ENCODE results near the gene GRIK1. TPM values are rescaled to one million over a fixed set of nuclear protein-coding genes. Genes with fewer than 3 reads are reported as not detected.

Gene GRIK1
- total RNA-seq, 4 donors from 2014 or later: 0.15 to 0.29 (median 0.27) TPM; not detected in 1

DNA sequence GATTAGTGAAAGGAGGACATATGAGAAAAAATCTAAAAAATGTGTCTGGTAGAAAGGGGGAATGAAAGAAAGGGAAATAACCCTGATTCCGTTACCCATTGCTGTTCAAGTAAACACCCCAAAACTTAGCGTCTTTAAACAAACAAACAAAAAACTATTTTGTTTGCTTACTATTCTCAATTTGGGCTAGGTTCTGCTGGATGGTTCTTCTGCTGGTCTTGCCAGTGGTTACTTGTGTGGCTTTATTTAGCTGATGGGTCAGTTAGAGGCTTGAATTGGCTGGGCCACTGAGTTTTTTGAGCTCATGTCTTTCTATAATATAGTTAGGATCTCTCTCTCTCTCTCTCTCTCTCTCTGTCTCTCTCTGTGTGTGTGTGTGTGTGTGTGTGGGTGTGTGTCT, 112.1 kb downstream of the GRIK1 start:
- TF ChIP-seq, protein P1, sequence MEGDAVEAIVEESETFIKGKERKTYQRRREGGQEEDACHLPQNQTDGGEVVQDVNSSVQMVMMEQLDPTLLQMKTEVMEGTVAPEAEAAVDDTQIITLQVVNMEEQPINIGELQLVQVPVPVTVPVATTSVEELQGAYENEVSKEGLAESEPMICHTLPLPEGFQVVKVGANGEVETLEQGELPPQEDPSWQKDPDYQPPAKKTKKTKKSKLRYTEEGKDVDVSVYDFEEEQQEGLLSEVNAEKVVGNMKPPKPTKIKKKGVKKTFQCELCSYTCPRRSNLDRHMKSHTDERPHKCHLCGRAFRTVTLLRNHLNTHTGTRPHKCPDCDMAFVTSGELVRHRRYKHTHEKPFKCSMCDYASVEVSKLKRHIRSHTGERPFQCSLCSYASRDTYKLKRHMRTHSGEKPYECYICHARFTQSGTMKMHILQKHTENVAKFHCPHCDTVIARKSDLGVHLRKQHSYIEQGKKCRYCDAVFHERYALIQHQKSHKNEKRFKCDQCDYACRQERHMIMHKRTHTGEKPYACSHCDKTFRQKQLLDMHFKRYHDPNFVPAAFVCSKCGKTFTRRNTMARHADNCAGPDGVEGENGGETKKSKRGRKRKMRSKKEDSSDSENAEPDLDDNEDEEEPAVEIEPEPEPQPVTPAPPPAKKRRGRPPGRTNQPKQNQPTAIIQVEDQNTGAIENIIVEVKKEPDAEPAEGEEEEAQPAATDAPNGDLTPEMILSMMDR (IDR thresholded peaks at IDR 0.05): no peak
- TF ChIP-seq POLR2A (IDR thresholded peaks at IDR 0.05): no peak
- no peak overlapping the region for H3K4me3 ChIP-seq (replicated peaks in 1 of 3)
- no peaks in the 10 kb centered on the region for H3K9me3 ChIP-seq
- intact Hi-C loops (cut with DNase I): no loop called here
- H3K36me3 ChIP-seq: no peaks in the 10 kb centered on the region
- H3K27ac ChIP-seq: no peak overlapping the region
- H3K4me1 ChIP-seq: no peaks in the 10 kb centered on the region
- no peak for DNase-seq
- no peaks in the 10 kb centered on the region for H3K27me3 ChIP-seq
- 95 to 97% methylated on average over 2 of the region's 2 CpGs for WGBS, 2 donors

DNA sequence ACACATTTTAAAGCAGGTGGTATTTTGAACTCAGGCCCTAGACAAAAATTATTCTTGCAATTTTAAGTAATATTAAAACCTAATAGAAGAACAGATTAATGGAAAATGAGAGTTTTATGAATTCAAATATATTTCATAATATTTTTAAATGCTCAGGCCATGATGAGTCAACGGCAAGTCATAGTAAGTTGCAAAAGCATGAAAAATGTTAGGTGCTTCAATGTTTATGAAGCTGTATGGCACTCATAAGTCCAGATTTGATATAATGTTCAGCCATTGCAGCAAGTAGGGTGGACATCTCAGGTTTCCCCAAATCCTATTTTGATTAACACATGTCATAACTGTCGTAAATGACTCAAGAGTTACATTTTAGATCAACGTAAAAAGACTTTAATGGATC, 112.6 kb downstream of the GRIK1 start:
- intact Hi-C loops (cut with DNase I): no loop called here
- WGBS, 2 donors: 94 to 95% methylated on average over 3 of the region's 3 CpGs
- no peak for DNase-seq
- no peaks in the 10 kb centered on the region for H3K27me3 ChIP-seq
- no peaks in the 10 kb centered on the region for H3K9me3 ChIP-seq
- no peak overlapping the region for H3K4me3 ChIP-seq (replicated peaks in 1 of 3)
- H3K27ac ChIP-seq: no peak overlapping the region
- no peaks in the 10 kb centered on the region for H3K36me3 ChIP-seq
- TF ChIP-seq POLR2A (IDR thresholded peaks at IDR 0.05): no peak
- TF ChIP-seq, protein P1 (IDR thresholded peaks at IDR 0.05): no peak
- H3K4me1 ChIP-seq: no peaks in the 10 kb centered on the region

DNA sequence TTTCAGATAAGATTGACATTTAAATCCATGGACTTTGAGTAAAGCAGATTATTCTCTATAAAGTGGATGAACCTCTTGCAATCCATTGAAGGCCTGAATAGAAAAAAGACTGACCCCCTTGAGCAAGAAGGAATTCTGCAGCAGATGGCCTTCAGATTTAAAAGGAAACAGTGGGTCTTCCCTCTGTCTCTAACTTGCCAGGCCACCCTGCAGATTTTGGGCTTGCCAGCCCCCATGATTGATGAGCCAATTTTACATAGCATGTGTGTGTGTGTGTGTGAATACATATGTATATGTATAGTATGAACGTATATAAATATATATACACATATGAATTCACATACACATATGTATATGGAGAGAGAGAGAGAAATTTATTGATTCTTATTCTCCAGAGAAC, 113.4 kb downstream of the GRIK1 start:
- Histone ChIP-seq H3K4me1 (no peaks in the 10 kb centered on the region), H3K9me3 (no peaks in the 10 kb centered on the region), H3K4me3 (replicated peaks in 1 of 3) (no peak overlapping the region), H3K27me3 (no peaks in the 10 kb centered on the region), H3K36me3 (no peaks in the 10 kb centered on the region), H3K27ac (no peak overlapping the region)
- TF ChIP-seq, protein P1 (IDR thresholded peaks at IDR 0.05): no peak
- no peak for TF ChIP-seq POLR2A (IDR thresholded peaks at IDR 0.05)
- intact Hi-C loops (cut with DNase I): no loop called here
- DNase-seq: no peak
- WGBS, 2 donors: 80 to 90% methylated on average over 1 of the region's 1 CpG

DNA sequence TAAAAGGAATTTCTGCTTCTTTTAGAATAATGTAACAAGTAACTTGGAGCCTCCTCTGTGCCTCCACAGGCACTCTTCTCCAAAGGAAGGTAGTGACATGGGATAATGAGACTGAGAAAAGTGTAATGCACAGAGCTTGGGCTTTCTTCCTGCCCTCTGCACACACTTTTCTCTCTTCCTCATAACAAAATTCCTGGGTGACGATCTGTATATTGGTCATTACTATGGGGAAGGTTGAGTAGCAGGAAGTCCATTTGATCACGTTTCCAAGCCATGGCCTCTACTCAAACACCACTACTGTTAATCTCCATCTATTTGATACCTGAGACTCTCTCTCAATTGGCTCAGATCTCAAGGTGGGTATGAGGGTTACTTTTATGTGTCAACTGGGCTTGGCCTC, 113.9 kb downstream of the GRIK1 start:
- Histone ChIP-seq H3K4me1 (no peaks in the 10 kb centered on the region), H3K4me3 (replicated peaks in 1 of 3) (no peak overlapping the region), H3K36me3 (no peaks in the 10 kb centered on the region), H3K9me3 (no peaks in the 10 kb centered on the region), H3K27me3 (no peaks in the 10 kb centered on the region), H3K27ac (no peak overlapping the region)
- intact Hi-C loops (cut with DNase I): no loop called here
- no peak for TF ChIP-seq POLR2A (IDR thresholded peaks at IDR 0.05)
- TF ChIP-seq, protein P1 (IDR thresholded peaks at IDR 0.05): no peak
- no peak for DNase-seq
- WGBS, 2 donors: 74 to 77% methylated on average over 2 of the region's 2 CpGs

DNA sequence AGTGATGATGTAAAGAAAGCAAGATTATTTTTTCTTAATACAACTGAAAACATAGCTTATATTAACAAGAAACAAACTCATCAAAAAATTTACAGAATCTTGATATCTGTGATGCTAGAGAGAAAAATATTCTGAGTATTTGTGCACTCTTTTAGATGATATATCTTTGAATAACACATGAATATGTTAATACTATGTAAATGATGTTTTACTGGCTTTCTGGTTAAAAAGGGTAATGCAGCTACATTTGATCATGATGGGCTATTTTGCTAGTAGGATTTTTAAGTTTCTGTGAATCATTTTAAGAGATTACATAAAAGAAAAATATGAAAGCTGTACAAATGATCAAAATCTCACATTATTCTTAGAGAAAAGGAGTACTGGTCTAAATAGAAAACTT, 114.5 kb downstream of the GRIK1 start:
- Histone ChIP-seq H3K27me3 (no peaks in the 10 kb centered on the region), H3K36me3 (no peaks in the 10 kb centered on the region), H3K4me3 (replicated peaks in 1 of 3) (no peak overlapping the region), H3K27ac (no peak overlapping the region), H3K9me3 (no peaks in the 10 kb centered on the region), H3K4me1 (no peaks in the 10 kb centered on the region)
- intact Hi-C loops (cut with DNase I): no loop called here
- no peak for DNase-seq
- TF ChIP-seq, protein P1 (IDR thresholded peaks at IDR 0.05): no peak
- TF ChIP-seq POLR2A (IDR thresholded peaks at IDR 0.05): no peak

All from thyroid gland (tissue), 4 donors.